Stimulated activated CD8-positive, alpha-beta memory T cell treated with anti-CD3 and anti-CD28 coated beads, Interleukin-12 subunit alpha, Interleukin-12 subunit beta, amount 100 ng/mL, for 4 hours (primary cell): ENCODE results near the gene KDM6A.
"Not testable (repeated sequence)": the region's sequence is repeated elsewhere in the genome, so short reads cannot be mapped to it uniquely, and the experiment has no call there.

Experiments used
- DNase-seq: peaks from one replicate; pipeline ENCODE4 v3.0.0-alpha.2; 2020; ENCODE audit warnings: low read depth

KDM6A gene

DNA sequence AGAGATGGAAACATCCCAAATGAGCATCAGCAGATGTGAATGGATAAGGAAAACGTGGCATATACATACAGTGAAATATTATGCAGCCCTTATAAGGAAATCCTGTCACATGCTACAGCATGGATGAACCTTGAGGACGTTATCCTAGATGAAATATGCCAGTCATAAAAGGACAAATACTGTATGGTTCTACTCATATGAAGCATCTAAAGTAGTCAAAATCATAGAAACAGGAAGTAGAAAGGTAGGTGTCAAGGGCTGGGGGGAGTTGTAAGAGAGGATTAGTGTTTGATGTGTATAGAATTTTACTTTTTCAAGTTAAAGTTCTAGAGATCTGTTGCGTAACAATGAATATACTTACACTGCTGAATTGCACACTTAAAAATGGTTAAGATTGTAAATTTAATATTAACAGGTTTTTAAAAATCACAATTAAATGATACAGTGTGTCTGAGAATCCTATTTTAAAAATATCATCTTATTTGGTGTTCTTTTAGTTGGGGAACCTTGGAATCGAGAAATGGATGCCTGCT lies 58.5 kb downstream of the KDM6A start:
- DNase-seq, result no peak

DNA sequence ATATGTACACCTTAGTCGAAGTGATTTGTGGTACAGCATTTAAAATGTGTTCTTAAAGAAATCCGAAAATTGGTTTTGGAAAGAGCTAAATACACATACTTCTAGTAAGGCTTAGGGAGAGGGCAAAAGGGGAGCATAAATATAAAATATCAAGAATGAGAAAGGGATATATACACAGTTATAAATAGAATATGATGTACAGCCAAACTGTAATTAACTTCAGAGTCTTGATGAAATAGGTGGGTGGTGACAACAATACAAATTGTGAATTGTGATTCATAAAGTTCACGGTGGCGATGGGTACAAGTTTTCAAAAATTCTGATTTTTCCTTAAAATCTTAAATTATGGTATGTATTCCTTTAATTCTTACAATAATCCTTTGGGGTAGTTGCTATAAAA lies 62.2 kb downstream of the KDM6A start:
- DNase-seq, result no peak

DNA sequence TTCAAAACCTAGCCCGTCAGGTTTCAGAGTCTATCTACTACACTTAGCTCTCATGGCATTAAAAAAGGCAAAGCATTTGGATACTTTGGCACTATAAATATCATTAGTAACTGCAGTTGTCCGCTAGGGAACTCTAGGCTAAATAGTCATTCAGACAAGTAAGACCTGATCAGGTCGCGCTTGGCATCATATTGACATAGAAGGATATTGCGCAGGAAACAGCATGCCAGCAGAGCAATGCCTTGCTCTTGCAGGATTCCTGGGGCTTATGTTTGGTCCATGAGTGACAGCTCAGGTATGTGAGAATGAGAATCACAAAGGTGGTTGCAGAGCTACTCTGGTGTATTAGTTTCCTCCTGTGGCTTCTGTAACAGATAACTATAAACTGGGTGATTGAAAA lies 62.7 kb downstream of the KDM6A start:
- DNase-seq, result no peak

DNA sequence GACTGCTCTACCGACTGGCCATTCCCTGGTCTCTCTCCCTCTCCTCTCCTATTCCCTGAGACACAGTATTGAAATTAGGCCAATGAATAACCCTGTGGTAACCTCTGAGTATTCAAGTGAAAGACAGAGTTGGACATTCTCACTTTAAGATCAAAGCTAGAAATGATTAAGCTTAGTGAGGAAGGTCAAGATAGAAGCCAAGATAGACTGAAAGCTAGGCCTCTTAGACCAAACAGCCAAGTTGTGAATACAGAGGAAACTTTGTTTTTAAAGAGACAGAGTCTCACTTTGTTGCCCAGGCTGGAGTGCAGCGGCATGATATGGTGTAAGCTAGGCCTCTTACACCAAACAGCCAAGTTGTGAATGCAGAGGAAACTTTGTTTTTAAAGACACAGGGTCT lies 64.6 kb downstream of the KDM6A start:
- no peak for DNase-seq

GRCh38 chrX:44938111-44938510 lies 65.1 kb downstream of the KDM6A start:
- no peak for DNase-seq

GRCh38 chrX:44940541-44940940 lies 67.6 kb downstream of the KDM6A start:
- DNase-seq, result not testable (repeated sequence)

DNA sequence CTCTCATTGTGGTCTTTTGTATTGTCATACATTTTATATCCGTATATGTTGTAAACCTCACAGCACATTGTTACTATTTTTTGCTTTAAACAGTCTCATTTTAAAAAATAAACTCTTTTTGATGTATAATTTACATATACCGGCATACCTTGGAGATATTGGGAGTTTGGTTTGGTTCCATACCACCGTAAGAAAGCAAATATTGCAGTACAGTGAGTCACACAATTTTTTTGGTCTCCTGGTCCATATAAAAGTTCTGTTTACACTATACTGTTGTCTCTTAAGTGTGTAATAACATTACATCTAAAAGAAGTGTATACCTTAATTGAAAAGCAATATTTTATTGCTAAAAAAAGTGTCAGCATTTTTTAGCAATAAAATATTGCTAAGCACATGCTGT lies 70.0 kb downstream of the KDM6A start:
- no peak for DNase-seq

DNA sequence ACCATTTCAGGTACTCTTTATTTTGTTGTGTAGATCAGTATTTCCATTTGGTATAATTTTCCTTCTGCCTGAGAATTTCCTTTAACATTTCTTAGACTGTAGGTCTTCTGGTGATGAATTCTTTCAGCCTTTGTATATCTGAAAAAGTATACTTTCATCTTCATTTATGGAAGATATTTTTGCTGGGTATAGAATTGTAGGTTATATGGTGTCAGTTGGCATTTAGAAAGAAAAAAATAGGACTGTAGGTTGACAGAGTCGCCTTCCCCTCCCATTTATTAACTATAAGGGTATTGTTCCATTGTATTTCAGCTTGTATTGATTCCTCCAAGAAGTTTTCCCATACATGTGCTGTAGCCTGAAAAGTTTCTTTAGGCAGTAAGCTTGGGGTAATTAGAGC lies 71.9 kb downstream of the KDM6A start:
- no peak for DNase-seq

- DNase-seq, result no peak
These were observed 72.7 kb downstream of the KDM6A start for GRCh38 chrX:44945736-44946135.

- DNase-seq, result no peak
These were observed 73.8 kb downstream of the KDM6A start for GRCh38 chrX:44946771-44947170.

DNA sequence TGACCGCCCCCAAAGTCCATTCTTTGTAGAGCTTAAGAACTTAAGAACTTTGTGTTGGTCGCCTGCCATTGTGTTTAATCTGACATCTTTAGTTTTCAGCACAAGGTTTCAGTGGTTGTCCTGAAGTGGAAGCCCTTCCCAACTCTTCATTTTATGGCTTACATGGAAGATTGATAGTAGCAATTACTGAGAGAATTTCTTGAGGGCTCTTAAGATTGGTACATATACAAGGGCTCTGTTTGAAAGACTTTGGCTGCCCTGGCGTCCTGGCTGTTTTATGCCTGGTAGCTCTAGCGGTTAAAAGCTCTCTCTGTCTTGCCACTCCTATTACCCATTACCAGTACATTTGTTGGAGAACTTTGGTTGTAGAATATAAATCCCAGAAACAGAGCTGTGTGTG lies 75.0 kb downstream of the KDM6A start:
- no peak for DNase-seq

DNA sequence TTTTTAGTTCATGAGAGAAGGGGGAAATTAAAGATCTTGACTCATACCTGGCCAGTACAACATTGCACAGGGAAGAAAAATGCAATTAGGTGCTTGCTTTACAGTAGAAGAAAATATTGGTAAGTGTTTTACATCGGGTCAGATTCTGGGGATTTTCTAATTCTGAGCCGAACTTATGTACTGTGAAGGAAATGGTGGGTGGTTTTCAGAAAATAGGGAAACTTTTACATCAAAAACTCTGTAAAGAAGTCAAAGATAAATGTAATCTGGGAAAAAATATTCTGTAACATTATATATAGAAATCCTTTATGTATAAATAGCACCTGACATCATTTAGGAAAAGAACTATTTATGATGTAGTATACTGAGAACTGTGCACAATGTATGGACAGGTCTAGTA lies 75.4 kb downstream of the KDM6A start:
- DNase-seq, result no peak

GRCh38 chrX:44949125-44949524 lies 76.1 kb downstream of the KDM6A start:
- no peak for DNase-seq

DNA sequence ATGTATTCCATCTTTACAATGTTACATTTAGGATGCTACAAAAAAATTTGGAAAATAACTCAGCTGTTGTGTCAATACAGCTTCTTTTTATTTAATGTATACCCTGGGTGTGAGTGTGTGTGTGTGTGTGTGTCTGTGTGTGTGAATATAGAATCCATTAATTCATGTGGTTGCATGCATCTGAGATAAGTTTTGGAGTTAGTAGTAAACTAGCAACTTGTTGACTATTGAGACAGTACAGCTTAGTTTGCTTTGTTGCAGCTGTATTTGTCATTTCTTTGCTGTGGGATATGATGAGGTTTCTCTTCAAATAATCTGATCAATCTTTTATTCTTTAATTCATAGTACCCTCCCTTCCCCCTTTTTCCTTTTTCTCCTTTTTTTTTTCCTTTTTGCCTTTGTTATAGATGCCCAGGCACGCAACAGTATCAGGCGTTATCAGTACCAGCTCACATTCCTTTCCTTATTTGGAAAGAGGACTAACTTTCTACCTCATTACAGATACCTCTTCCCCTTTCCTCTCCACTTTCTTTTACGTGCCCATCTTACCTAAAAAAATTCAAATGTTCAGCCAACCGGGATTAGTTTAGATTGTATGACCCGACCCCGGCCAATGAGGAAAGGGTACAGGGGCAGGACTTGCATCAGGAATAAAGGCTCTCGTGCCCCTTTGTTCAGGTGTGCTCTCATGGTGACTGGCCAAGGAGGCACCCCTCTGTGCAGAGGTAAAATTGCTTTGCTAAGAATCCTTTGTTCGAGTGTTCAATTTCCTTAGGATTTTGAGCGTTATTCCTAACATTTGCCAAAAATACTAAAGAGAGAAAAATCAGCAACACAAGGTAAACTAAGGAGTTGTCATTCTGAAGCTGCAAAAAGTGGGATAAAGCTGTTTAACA lies 77.7 kb downstream of the KDM6A start:
- DNase-seq, result not testable (repeated sequence)

DNA sequence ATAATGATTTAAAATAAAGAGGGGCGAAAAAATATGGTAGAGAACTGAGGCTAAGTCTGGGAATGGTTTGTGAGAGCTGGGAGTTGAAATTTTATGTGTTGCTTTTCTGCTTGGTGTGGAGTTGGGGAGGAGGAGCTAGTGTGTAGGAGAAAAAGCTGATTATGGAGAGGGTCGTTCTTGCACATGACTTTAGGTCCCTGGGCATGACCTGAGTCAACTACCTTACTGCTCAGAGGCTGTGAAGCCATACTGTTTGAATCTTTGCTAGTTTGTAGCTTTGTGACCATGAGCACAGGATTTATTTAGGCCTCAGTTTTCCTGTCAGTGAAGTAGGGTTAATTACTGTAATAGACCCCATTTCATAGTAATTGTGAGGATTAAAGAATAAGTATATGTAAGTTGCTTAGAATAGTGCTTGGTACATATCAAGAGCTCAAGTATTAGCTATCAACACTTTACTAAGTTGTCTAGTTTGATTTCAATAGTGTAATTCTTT lies 78.6 kb downstream of the KDM6A start:
- DNase-seq, result no peak

DNA sequence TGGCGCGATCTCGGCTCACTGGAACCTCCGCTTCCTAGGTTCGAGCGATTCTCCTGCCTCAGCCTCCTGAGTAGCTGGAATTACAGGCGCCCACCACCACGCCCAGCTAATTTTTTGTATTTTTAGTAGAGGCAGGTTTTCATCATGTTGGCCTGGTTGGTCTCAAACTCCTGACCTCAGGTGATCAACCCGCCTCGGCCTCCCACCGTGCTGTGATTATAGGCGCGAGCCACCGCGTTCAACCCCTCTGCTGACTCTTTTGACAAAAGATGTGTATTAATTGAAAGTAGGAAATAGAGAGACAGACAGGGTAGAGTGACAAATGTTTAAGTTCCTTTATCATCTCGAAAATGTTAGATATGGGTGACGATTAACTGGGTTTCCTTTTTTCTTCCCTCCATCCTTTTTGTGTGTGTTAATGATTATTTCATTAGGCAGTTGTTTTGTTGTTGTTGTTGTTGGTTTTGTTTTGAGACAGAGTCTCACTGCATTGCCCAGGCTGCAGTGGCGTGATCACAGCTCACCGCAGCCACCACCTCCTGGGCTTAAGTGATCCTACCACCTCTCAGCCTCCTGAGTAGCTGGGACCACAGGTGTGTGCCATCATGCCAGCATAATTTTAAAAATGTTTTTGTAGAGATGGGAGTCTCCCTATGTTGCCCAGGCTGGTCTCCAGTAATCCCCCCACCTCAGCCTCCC lies 79.5 kb downstream of the KDM6A start:
- no peak for DNase-seq

DNA sequence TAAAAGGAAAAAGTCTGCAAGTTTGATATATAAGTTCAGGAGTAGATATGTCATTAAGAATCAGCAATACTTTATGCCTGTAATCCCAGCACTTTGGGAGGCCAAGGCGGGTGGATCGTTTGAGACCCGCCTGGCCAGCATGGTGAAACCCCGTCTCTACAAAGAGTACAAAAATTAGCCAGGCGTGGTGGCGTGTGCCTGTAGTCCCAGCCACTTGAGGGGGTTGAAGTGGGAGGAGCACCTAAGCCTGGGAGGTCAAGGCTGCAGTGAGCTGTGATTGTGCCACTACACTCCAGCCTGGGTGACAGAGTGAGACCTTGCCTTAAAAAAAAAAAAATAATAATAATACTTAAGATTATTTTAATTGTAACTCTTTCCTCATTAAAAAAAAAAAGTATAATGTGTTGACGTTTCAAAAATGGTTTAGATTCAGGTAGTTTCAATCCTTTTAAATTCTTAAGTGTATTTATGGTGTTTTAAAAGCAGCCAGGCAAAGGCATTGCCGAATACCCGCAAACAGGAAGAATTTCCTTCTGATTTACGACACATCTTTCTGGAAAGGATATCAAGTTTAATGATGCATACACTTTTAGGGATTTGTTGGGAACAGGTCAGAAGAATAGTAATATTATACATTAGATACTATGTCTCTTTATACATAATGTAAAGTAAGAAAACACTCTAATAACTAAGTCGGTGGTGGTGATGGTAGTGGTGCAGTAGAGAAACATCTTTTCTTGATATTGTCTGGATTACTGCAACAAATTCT lies 80.9 kb downstream of the KDM6A start:
- DNase-seq, result no peak

- no peak for DNase-seq
These were observed 81.6 kb downstream of the KDM6A start for GRCh38 chrX:44954562-44954961.

- no peak for DNase-seq
These were observed 84.9 kb downstream of the KDM6A start for GRCh38 chrX:44957848-44958247.

DNA sequence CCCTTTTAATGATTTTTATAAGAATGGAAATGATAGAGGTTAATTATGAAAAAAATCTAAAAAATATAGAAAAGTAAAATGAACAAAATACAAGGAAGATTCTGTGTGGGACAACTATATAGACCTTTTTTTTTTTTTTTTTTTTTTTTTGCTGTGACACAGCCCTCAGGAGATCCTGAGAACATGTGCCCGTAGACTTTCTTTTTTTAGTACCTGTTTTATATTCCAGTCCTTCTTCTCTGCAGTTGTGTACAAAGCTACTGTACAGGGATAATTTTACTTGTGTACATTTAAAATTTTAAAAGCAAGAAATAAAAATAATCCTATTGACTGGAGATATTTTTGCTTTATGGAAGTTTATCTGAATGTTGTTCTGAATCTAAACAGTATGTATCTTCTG lies 85.5 kb downstream of the KDM6A start:
- DNase-seq, result no peak

DNA sequence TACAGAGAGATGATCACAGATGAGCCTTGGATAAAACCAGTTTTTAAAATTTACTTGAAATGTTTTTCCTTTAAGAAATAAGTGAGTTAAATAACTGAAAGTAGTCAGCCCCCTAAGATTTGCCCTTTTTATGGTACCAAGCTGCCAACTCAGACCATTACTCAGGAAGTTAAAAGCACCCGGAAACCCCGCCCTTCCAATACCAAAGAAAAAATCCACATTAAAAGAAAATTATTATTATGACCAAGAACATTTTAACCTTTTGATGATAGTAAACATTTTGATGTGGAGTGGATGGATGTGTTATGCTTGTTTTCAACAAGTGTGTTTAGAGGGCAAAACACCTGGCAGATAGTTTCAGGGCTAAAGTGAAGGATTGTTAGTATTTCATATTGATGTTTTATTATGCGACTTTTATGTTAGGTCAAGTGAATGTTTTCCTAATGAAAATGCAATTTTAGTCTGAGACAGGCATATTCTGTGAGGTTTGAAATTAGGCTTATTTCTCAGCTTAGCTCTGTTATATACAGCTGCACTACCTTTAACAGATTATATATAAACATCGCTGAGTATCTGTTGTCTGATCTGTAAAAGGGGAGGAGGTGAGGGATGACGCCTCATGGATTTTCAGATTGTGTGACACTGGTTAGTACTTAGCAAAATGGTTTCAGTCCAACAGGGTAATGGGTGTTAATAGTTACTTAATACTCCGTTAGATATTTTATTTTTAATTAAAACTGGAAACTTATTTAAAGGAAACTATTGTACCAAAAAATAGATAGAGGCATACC lies 89.0 kb downstream of the KDM6A start:
- DNase-seq, result no peak

DNA sequence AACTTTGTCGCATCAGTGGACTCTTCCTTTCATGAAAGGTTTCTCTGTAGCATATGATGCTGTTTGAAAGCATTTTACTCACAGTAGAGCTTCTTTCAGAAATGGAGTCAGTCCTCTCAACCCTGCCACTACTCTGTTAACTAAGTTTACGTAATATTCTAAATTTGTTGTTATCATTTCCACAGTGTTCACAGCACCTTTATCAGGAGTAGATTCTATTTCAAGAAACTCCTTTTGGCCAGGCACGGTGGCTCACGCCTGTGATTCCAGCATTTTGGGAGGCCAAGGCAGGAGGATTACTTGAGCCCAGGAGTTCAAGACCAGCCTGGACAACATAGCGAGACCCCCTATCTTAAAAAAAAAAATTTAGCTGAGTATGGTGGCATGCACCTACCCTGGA lies 90.0 kb downstream of the KDM6A start:
- no peak for DNase-seq
